Upper lobe of left lung (tissue), 4 donors: ENCODE measurements around the gene LRP1B.

Experiments used
- CTCF ChIP-seq, 6 experiments: fragments of 450-650 bp in 4 of 6; fragments of 200-600 bp in 2 of 6; sonication (generic) in 2 of 6; IDR thresholded peaks; one replicate each; pipeline ENCODE4 v1.5.1; 2016 to 2019; ENCODE audit warnings: antibody characterized with exemption in 6 of 6
- EP300 ChIP-seq, 4 donors: sonication (generic); formaldehyde crosslinking; IDR thresholded peaks; one replicate each; pipeline ENCODE4 v1.5.1; 2017; ENCODE audit warnings: antibody characterized with exemption in 4 of 4, control low read depth in 2 of 4
- POLR2AphosphoS5 ChIP-seq, 2 donors: sonication (generic); formaldehyde crosslinking; IDR thresholded peaks; one replicate each; pipeline ENCODE4 v1.5.1; 2017; ENCODE audit warnings: antibody characterized with exemption in 2 of 2

GRCh38 chr2:140256080-140256479, 1874.7 kb downstream of the LRP1B start:
- TF ChIP-seq CTCF (IDR thresholded peaks at IDR 0.05) (no peak), POLR2AphosphoS5 (IDR thresholded peaks at IDR 0.05) (no peak), EP300 (IDR thresholded peaks at IDR 0.05) (no peak)
